ENCODE measurements around the gene PCOLCE2. TPM values are rescaled to one million over a fixed set of nuclear protein-coding genes. Genes with fewer than 3 reads are reported as not detected.

Gene PCOLCE2
- total RNA-seq, 6 experiments from 2014 or later = 1.8 to 9.7 (median 3.8) TPM

DNA sequence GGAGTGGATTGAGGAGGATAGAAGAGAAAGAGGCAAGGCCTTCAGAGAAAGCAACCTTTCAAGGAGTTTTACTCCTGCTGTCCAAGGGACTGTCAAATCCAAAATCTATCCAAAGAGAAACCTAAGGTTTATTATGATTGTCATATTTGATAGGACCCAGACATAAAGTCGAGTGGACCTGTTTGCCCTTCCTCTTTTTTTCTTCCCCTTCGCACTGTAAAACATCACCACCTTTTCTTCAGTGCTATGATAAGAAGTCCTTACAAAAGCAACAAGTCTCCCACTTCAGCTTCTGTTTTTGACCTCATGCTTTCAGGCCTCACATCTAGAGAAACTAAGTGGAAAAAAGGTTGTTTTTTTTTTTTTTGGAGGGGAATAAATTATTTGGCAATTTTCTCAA is 92.1 kb downstream of the PCOLCE2 start:
- DNase-seq (no peak), ATAC-seq (no peak)
- TF ChIP-seq, protein P1, sequence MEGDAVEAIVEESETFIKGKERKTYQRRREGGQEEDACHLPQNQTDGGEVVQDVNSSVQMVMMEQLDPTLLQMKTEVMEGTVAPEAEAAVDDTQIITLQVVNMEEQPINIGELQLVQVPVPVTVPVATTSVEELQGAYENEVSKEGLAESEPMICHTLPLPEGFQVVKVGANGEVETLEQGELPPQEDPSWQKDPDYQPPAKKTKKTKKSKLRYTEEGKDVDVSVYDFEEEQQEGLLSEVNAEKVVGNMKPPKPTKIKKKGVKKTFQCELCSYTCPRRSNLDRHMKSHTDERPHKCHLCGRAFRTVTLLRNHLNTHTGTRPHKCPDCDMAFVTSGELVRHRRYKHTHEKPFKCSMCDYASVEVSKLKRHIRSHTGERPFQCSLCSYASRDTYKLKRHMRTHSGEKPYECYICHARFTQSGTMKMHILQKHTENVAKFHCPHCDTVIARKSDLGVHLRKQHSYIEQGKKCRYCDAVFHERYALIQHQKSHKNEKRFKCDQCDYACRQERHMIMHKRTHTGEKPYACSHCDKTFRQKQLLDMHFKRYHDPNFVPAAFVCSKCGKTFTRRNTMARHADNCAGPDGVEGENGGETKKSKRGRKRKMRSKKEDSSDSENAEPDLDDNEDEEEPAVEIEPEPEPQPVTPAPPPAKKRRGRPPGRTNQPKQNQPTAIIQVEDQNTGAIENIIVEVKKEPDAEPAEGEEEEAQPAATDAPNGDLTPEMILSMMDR (IDR thresholded peaks at IDR 0.05) = no peak
- TF ChIP-seq POLR2A (IDR thresholded peaks at IDR 0.05) = no peak
- H3K9me3 ChIP-seq = no peaks in the 10 kb centered on the region
- H3K27ac ChIP-seq = no peak overlapping the region
- whole genome bisulfite sequencing (ENCODE audit: insufficient coverage, low coverage, low lambda C conversion rate, missing lambda C conversion rate) = 49% methylated on average over 2 of the region's 2 CpGs
- H3K4me1 ChIP-seq = no peaks in the 10 kb centered on the region
- H3K4me3 ChIP-seq = no peak overlapping the region
- intact Hi-C loops (cut with DNase I) = no loop called here
- H3K27me3 ChIP-seq = no peaks in the 10 kb centered on the region
- H3K36me3 ChIP-seq = no peaks in the 10 kb centered on the region

DNA sequence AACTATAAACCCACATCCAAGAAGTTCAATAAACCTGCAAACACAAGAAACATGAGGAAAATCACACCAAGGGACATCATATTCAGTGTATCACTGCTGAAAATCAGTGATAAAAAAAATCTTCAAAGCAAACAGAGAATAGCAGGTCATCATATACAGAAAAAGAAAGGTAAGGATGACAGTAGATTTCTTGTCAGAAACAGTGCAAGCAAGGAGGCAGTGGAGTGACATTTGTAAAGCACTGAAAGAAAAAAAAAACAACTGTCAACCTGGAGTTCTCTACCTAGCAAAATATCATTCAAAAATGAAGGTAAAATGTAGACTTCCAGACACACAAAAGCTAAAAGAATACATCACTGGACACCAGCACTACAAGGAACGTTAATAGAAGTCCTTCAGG is 93.6 kb downstream of the PCOLCE2 start:
- 60% methylated on average over 1 of the region's 1 CpG for WGBS (ENCODE audit: insufficient coverage, low coverage, low lambda C conversion rate, missing lambda C conversion rate)
- ATAC-seq (no peak), DNase-seq (no peak)
- Histone ChIP-seq H3K4me1 (peaks cover 0 to 3% (median 0%) of the 10 kb centered on the region in 4 donors), H3K4me3 (no peak overlapping the region), H3K27ac (no peak overlapping the region), H3K36me3 (no peaks in the 10 kb centered on the region), H3K27me3 (no peaks in the 10 kb centered on the region), H3K9me3 (no peaks in the 10 kb centered on the region)
- no peak for TF ChIP-seq POLR2A (IDR thresholded peaks at IDR 0.05)
- TF ChIP-seq, protein P1 (IDR thresholded peaks at IDR 0.05) = no peak
- intact Hi-C loops (cut with DNase I) = no loop called here

DNA sequence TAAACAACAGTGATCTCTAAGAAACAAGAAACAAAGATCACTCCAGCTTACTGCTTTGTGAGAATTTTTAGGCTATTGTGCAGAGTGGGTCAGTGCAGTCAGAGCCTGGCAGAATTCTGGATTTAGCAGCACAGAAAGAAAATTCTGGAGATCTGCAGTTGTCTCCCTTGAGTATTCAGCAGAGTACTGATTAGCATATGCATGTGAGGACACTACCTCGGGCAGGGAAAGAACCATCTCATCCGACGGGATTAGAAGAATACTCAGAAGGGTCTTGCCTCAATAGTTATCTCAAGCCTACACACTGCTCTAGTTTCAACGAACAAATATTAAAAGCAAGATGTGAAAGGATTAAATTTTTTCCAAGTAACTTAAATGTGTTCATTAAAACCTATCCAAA is 94.4 kb downstream of the PCOLCE2 start:
- DNase-seq (no peak), ATAC-seq (no peak)
- 83% methylated on average over 4 of the region's 4 CpGs for WGBS (ENCODE audit: insufficient coverage, low coverage, low lambda C conversion rate, missing lambda C conversion rate)
- no peak overlapping the region for H3K4me3 ChIP-seq
- H3K27ac ChIP-seq = no peak overlapping the region
- intact Hi-C loops (cut with DNase I) = no loop called here
- TF ChIP-seq, protein P1 (IDR thresholded peaks at IDR 0.05) = no peak
- no peak for TF ChIP-seq POLR2A (IDR thresholded peaks at IDR 0.05)
- peaks cover 0 to 3% (median 0%) of the 10 kb centered on the region in 4 donors for H3K4me1 ChIP-seq
- no peaks in the 10 kb centered on the region for H3K27me3 ChIP-seq
- no peaks in the 10 kb centered on the region for H3K36me3 ChIP-seq
- H3K9me3 ChIP-seq = no peaks in the 10 kb centered on the region

DNA sequence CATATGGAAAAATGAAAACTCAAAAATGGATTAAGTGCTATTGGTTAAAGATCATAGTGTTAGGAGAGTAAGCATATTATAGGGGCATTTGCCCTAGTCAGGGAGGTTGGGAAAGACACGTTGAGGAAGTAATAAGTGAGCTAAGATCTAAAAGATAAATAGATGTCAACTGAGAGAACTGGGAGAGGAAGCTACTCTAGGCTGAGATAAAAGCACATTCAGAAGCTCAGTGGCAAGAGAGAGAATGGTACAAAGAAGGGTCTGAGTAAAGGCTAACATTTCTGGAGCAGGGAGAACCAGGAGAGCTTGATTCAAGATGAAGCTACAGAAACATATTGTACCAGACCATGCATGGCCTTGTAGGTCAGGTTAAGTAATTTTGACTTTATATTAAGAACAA is 101.2 kb downstream of the PCOLCE2 start:
- H3K36me3 ChIP-seq = no peaks in the 10 kb centered on the region
- H3K4me3 ChIP-seq = no peak overlapping the region
- ATAC-seq (no peak), DNase-seq (no peak)
- TF ChIP-seq, protein P1 (IDR thresholded peaks at IDR 0.05) = no peak
- TF ChIP-seq POLR2A (IDR thresholded peaks at IDR 0.05) = no peak
- H3K4me1 ChIP-seq = peaks cover 0 to 3% (median 0%) of the 10 kb centered on the region in 4 donors
- no peaks in the 10 kb centered on the region for H3K27me3 ChIP-seq
- WGBS (ENCODE audit: insufficient coverage, low coverage, low lambda C conversion rate, missing lambda C conversion rate) = 54% methylated on average over 1 of the region's 1 CpG
- no peaks in the 10 kb centered on the region for H3K9me3 ChIP-seq
- H3K27ac ChIP-seq = no peak overlapping the region
- intact Hi-C loops (cut with DNase I) = no loop called here

DNA sequence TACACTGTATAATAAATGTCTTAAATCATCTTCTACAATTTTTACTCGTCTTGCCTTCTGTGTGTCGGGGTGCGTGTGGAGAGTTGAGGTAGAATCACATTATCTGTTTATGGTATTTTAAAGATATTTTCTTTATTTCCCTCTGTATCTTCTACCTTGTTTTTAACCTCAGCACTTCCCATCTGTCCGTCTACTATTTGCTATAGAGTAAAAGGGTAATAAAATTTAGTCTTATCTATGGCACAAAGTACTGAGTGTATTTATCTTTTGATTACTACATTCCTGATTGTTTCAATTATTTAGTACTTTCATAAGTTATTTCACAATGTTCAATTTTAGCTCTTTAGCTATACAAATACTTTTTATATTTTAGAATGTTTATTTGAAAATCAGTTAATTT is 102.9 kb downstream of the PCOLCE2 start:
- intact Hi-C loops (cut with DNase I) = no loop called here
- WGBS (ENCODE audit: insufficient coverage, low coverage, low lambda C conversion rate, missing lambda C conversion rate) = 81% methylated on average over 4 of the region's 4 CpGs
- Histone ChIP-seq H3K9me3 (no peaks in the 10 kb centered on the region), H3K4me3 (no peak overlapping the region), H3K36me3 (no peaks in the 10 kb centered on the region), H3K27me3 (no peaks in the 10 kb centered on the region), H3K27ac (no peak overlapping the region), H3K4me1 (peaks cover 0 to 2% (median 0%) of the 10 kb centered on the region in 4 donors)
- TF ChIP-seq, protein P1 (IDR thresholded peaks at IDR 0.05) = no peak
- TF ChIP-seq POLR2A (IDR thresholded peaks at IDR 0.05) = no peak
- no peak for DNase-seq
- no peak for ATAC-seq

All from right lobe of liver (tissue), 6 donors.